ENCODE results near the gene ZNF385A. TPM values are rescaled to one million over a fixed set of nuclear protein-coding genes. Genes with fewer than 3 reads are reported as not detected.

The ZNF385A gene
- total RNA-seq, 1 donor from 2014 or later: 28.3 TPM

DNA sequence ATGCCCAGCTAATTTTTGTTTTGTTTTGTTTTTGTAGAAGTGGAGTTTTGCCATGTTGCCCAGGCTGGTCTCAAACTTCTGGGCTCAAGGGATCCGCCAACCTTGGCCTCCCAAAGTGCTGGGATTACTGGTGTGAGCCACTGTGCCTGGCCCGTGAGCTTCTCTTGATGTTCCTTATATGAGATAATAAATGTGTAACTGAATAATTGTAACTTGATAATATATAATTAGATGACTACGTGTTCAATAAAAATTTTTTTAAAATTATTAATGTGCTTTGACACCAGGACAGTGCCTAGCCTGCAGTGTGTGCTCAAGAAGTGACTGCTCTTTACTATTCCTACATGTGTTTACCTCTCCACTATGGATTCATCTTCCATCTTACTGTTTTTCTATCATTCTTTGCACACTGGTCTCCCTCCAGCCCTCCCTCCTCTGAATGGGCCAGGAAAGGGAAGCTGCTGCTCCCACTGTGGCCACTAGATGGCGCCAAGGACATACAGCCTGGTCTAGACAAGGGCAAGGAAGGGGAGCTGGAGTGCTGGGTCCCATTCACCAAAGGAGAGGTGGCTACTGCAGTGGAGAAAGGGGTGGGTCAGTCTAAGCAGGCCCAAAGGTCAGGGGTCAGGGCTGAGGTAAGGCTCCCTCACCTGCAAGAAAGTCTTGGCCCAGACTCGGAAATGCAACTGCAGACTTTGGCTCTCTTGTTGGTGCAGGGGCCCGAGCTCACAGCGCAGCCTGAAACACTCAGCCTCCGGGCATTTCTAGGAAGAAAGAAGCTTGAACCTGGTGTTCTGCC lies 14.7 kb upstream of the ZNF385A start:
- no peak overlapping the region for H3K27ac ChIP-seq
- no peaks in the 10 kb centered on the region for H3K27me3 ChIP-seq (ENCODE audit: low read depth)
- no peaks in the 10 kb centered on the region for H3K9me3 ChIP-seq
- H3K4me1 ChIP-seq: peaks cover 13% of the 10 kb centered on the region
- peak; percentile 86 for DNase-seq
- no peak overlapping the region for H3K4me3 ChIP-seq
- peak; percentile 85 to 93 for ATAC-seq
- TF ChIP-seq, protein P1, sequence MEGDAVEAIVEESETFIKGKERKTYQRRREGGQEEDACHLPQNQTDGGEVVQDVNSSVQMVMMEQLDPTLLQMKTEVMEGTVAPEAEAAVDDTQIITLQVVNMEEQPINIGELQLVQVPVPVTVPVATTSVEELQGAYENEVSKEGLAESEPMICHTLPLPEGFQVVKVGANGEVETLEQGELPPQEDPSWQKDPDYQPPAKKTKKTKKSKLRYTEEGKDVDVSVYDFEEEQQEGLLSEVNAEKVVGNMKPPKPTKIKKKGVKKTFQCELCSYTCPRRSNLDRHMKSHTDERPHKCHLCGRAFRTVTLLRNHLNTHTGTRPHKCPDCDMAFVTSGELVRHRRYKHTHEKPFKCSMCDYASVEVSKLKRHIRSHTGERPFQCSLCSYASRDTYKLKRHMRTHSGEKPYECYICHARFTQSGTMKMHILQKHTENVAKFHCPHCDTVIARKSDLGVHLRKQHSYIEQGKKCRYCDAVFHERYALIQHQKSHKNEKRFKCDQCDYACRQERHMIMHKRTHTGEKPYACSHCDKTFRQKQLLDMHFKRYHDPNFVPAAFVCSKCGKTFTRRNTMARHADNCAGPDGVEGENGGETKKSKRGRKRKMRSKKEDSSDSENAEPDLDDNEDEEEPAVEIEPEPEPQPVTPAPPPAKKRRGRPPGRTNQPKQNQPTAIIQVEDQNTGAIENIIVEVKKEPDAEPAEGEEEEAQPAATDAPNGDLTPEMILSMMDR (IDR thresholded peaks at IDR 0.05): peak; percentile 98
- intact Hi-C loops (cut with DNase I): no loop called here
- peaks cover 100% of the 10 kb centered on the region for H3K36me3 ChIP-seq

DNA sequence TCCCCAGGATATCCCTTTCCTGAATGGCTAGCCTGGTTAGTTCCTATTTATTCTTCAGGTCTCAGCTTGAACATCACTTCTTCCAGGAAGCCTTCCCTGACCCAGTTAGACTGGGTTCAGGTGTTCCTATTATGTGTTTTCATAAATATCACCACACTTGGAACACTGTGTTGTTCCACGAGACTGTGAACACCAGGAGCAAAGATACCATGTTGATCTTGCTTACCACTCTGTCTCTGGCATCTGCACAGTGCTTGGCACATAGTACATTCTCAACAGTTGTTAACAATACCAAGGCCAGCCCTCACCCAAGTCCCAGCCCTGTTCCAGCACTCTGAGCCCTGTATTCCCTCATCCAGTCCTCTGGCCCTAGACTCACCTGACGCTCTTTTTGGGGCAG lies 13.7 kb upstream of the ZNF385A start:
- ATAC-seq (no peak), DNase-seq (no peak)
- H3K4me3 ChIP-seq: no peak overlapping the region
- intact Hi-C loops (cut with DNase I): no loop called here
- H3K27ac ChIP-seq: no peak overlapping the region
- peaks cover 97% of the 10 kb centered on the region for H3K36me3 ChIP-seq
- no peaks in the 10 kb centered on the region for H3K9me3 ChIP-seq
- no peaks in the 10 kb centered on the region for H3K27me3 ChIP-seq (ENCODE audit: low read depth)
- TF ChIP-seq, protein P1 (IDR thresholded peaks at IDR 0.05): no peak
- peaks cover 17% of the 10 kb centered on the region for H3K4me1 ChIP-seq

DNA sequence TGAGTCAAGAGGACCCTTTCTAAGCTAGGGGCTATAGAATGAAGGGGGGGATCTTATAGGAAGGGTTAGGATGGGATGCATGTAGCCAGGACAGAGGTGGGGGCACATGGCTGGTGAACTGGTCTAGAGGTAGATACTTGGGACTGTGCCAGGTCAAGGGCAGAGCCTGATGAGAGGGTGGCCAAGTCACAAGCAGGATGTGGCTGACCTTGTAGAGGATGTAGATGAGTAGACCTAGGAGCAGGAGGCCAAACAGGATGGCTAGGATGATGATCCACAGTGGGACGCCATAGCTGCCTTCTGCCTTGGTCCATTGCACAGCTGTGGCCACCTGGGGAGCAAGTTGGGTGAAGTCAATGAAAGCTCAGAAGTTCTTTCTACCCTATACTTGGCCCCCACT lies 12.6 kb upstream of the ZNF385A start:
- H3K27me3 ChIP-seq (ENCODE audit: low read depth): no peaks in the 10 kb centered on the region
- intact Hi-C loops (cut with DNase I): no loop called here
- TF ChIP-seq, protein P1 (IDR thresholded peaks at IDR 0.05): no peak
- peaks cover 25% of the 10 kb centered on the region for H3K4me1 ChIP-seq
- peaks cover 87% of the 10 kb centered on the region for H3K36me3 ChIP-seq
- DNase-seq (no peak), ATAC-seq (no peak)
- no peaks in the 10 kb centered on the region for H3K9me3 ChIP-seq
- no peak overlapping the region for H3K27ac ChIP-seq
- no peak overlapping the region for H3K4me3 ChIP-seq

DNA sequence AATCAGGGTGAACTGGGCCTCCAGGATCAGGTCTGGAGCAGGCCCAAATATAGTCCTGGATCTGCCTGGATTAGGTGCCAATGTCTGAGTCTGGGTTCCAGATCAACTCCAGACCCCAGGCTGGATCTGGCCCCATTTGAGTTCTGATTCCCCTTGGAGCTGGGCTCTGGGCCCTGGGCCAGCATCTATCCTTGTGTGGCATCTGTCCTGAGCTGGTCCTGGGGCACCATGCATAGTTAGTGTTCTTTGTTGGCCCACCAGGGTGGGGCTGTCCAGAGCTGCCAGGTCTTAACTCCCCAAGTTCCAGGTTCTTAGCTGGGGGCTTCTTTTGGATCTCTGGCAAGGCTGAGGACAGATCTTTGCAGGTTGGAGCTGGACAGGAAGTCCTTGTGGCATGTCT lies 11.0 kb upstream of the ZNF385A start:
- Histone ChIP-seq H3K36me3 (peaks cover 70% of the 10 kb centered on the region), H3K27ac (no peak overlapping the region), H3K27me3 (ENCODE audit: low read depth) (no peaks in the 10 kb centered on the region), H3K4me3 (no peak overlapping the region), H3K4me1 (peaks cover 31% of the 10 kb centered on the region), H3K9me3 (no peaks in the 10 kb centered on the region)
- DNase-seq (no peak), ATAC-seq (no peak)
- TF ChIP-seq, protein P1 (IDR thresholded peaks at IDR 0.05): no peak
- intact Hi-C loops (cut with DNase I): no loop called here

DNA sequence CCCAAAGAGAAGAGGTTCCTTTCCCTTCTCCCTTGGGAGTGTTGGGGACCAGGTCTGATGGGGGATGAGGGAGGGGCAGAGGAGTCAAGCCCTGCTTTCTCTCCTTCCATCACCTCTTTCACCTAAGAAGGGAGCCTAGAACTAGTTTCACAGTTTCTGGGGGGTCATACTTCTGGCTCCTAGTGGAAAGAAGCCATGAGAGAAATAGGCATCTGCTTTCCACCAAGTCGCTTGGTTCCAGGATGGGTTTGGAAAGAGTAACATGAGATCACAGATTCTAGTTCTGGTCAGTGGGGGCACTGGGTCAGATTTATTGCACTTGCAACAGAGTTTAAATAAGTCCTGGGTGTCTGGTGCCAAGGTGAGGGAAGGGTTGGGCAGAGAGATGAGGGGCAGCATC lies 10.5 kb upstream of the ZNF385A start:
- H3K27ac ChIP-seq: no peak overlapping the region
- no peaks in the 10 kb centered on the region for H3K27me3 ChIP-seq (ENCODE audit: low read depth)
- H3K4me3 ChIP-seq: no peak overlapping the region
- H3K4me1 ChIP-seq: peaks cover 31% of the 10 kb centered on the region
- no peaks in the 10 kb centered on the region for H3K9me3 ChIP-seq
- TF ChIP-seq, protein P1 (IDR thresholded peaks at IDR 0.05): no peak
- peaks cover 65% of the 10 kb centered on the region for H3K36me3 ChIP-seq
- ATAC-seq (no peak), DNase-seq (no peak)
- intact Hi-C loops (cut with DNase I): no loop called here
